NCI-H1694 (cell line): ENCODE results near the gene RNU6-9.
A peak's percentile ranks its signal among the peaks of the same experiment; 100 is the strongest.
"Not testable (repeated sequence)": the region's sequence is repeated elsewhere in the genome, so short reads cannot be mapped to it uniquely, and the experiment has no call there.

Source experiments
- DNase-seq: peaks from one replicate; lab custom pipeline; 2025; lab: John Stamatoyannopoulos, UW

The RNU6-9 gene

DNA sequence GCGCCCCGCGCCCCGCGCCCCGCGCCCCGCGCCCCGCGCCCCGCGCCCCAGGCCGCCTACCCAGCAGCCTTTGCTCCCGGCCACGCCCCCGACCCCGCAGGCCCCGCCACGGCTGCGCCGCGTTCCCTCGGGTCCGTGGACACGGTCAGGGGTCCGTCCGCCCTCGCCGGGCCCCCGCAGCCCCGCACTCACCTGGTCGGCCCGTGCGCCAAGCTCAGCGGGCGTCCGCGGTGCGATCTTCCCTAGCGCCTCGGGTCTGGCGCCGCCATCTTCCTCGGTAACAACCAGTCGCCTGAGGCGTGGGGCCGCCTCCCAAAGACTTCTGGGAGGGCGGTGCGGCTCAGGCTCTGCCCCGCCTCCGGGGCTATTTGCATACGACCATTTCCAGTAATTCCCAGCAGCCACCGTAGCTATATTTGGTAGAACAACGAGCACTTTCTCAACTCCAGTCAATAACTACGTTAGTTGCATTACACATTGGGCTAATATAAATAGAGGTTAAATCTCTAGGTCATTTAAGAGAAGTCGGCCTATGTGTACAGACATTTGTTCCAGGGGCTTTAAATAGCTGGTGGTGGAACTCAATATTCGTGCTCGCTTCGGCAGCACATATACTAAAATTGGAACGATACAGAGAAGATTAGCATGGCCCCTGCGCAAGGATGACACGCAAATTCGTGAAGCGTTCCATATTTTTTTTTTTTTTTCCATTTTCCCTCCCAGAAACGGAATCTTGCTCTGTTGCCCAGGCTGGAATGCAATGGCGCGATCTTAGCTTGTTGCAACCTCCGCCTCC, at the start of gene RNU6-9, which contains the start of gene MED16:
Gene RNU6-9 (plus strand): TSS at position 591 of the 796 bp plus-strand sequence.
Gene MED16 (minus strand): TSS at position 294 of the 796 bp plus-strand sequence. CDS start 2,056 bp downstream, outside the sequence.
- peak; percentile 82 for DNase-seq

DNA sequence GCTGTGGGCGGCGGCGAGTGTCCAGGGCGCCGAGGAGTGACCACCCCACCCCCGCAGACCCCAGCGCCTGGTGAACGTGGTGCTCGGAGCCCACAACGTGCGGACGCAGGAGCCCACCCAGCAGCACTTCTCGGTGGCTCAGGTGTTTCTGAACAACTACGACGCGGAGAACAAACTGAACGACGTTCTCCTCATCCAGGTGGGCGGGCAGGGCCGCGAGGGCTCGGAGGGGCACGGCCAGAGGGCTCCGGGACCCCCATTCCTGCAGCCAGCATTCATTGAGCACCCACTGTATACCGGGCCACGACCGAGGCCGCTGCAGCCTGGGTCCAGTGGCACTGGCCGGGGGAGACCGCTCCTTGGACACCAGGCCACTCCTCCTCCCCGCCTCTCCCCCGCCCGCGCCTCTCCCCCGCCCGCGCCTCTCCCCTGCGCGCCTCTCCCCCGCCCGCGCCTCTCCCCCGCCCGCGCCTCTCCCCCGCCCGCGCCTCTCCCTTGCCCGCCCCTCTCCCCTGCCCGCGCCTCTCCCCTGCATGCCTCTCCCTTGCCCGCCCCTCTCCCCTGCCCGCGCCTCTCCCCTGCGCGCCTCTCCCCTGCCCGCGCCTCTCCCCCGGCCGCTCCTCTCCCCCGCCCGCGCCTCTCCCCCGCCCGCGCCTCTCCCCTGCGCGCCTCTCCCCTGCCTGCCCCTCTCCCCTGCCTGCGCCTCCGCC, 49.3 kb upstream of the RNU6-9 start:
- DNase-seq: no peak

DNA sequence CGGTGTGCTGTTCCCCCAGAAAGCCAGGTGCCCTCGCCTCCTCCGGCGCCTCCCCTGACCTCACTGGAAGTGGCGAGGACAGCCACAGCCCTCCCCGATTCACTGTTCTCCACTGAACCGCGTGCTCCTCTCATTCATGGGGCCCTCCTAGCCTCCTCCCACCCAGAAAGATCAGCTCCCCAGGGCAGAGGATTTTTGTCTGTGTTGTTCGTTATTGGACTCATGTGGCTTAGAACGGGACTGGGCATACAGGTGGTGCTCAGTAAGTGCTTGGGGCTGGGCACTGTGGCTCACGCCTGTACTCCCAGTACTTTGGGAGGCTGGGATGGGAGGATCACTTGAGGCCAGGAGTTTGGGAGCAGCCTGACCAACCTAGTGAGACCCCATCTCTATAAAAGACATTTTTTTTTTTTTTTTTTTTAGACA, 48.7 kb upstream of the RNU6-9 start:
- no peak for DNase-seq

DNA sequence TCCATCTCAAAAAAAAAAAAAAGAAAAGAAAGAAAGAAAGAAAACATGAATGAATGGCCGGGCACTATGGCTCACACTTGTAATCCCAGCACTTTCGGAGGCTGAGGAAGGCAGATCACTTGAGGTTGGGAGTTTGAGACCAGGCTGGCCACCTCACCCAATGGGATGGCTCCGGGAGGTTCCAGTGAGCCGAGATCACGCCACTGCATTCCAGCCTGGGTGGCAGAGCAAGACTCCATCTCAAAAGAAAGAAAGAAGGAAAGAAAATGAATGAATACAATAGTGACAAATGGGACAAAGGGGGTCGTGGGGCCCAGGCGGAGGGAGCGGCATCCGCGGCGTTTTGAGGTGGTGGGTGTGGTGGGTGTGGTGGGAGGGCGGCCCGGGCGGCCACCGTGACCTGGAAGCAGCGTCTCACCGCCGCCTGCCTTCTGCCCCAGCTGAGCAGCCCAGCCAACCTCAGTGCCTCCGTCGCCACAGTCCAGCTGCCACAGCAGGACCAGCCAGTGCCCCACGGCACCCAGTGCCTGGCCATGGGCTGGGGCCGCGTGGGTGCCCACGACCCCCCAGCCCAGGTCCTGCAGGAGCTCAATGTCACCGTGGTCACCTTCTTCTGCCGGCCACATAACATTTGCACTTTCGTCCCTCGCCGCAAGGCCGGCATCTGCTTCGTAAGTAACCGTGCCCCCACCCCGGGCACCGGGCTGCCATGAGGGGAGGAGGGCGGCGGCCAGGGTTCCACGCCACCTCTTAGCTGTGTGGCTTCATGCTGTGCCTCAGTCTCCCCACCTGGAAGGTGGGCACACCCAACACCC, 47.4 kb upstream of the RNU6-9 start:
- no peak for DNase-seq

DNA sequence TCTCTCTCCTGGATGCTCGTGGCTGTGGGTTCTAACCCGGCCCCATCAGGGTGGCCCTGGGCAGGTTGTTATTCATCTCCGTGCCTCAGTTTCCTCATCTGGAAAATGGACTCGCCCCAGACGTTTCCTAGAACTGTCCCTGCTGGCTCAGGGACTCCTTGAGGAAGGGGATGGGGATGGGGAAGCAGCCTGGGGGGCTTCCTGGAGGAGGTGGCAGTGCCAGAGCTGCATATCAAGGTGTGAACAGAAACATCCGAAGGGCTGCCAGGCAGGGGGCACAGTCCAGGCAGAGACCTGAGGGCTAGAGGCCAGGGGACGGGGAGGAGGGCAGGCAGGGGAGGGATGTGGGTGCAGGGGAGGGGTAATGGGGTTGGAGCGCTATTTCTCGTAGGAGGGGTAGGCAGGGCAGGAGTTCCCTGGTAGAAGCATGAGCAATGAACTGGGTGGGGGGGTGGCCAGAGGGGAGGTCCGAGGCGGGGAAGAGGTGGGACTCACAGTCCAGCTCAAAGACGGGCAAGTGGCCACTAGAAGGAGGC, 44.8 kb upstream of the RNU6-9 start:
- DNase-seq: no peak

DNA sequence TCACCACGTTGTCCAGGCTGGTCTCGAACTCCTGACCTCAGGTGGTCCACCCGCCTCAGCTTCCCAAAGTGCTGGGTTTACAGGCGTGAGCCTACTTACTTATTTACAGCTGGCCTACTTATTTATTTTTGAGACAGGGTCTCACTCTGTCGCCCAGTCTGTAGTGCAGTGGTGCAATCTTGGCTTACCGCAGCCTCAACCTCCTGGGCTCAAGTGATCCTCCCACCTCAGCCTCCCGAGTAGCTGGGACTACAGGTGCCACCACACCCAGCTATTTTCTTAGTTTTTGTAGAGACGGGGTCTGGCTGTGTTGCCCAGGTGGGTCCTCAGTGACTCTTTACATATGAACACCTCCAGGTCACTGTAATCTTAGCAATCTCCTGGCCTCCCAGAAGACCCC, 44.1 kb upstream of the RNU6-9 start:
- not testable (repeated sequence) for DNase-seq

DNA sequence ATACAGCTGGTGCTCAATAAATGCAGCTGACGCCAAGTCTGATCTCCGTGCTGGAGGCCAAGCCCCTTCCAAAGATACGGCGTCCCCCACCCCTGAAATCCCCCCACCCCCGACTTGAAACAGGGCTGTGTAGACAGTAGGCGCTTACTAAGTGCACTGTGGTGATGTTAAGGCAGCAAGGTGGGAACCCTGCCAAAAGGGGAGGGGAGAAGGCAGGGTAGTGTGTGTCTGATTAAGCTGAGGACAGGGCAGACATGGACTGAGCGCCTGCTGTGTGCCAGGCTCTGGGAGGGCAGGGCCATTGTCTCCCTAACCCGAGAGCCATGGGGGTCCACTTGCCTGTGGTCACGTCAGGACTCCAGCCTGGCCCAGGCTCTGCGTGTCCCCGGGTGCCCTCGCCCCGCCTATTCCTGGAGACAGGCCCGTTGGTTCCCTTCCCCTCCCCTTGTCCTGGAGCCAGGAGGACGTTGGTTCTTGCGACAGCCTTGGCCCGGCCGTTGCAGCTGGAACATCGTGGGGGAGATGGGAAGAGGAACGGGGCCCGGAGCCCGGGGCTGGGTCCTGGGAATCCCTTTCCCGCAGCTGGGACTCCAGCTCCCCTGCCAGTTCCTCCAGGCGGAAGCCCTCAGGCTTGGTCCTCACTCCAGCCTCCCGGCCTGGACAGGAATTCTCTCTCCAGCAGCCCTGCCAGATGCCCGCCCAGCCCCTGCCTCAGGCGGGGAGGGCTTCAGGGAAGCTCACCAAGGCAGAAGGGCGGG, 42.9 kb upstream of the RNU6-9 start:
- no peak for DNase-seq

DNA sequence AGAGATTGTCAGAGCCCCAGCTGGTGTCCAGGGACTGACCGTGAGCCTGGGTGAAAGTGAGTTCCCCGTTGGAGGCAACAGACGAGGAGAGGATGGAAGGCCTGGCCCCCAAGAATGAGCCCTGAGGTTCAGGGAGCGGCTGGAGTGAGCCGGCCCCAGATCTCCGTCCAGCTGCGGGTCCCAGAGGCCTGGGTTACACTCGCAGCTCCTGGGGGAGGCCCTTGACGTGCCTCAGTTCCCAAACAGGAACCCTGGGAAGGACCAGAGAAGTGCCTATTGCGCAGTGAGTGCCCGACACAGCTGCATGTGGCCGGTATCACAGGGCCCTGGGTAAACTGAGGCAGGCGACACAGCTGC, 42.3 kb upstream of the RNU6-9 start:
- no peak for DNase-seq

DNA sequence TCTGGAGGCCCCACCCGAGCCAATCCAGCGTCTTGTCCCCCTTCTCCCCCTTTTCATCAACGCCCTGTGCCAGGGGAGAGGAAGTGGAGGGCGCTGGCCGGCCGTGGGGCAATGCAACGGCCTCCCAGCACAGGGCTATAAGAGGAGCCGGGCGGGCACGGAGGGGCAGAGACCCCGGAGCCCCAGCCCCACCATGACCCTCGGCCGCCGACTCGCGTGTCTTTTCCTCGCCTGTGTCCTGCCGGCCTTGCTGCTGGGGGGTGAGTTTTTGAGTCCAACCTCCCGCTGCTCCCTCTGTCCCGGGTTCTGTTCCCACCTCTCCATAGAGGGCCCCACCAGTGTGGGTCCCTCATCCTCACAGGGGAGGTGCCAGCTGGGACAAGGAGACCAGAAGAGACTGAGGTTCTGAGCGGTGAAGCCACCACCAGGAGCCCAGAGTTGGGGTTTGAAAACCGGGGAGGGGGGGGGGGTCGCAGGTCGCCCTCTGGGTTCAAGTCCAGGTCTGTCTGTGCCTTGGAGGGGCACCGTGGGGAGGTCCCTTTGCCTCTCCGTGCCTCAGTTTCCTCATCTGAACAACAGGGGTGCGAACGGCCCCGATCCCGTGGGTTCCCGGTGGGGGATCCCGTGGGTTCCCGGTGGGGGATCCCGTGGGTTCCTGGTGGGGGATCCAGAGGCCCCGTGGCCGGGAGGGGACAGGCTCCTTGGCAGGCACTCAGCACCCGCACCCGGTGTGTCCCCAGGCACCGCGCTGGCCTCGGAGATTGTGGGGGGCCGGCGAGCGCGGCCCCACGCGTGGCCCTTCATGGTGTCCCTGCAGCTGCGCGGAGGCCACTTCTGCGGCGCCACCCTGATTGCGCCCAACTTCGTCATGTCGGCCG, 40.9 kb upstream of the RNU6-9 start, which contains the start of gene ELANE:
Gene ELANE (plus strand): TSS at position 168 of the 878 bp plus-strand sequence. CDS start 26 bp downstream, at position 194.
- DNase-seq: no peak

DNA sequence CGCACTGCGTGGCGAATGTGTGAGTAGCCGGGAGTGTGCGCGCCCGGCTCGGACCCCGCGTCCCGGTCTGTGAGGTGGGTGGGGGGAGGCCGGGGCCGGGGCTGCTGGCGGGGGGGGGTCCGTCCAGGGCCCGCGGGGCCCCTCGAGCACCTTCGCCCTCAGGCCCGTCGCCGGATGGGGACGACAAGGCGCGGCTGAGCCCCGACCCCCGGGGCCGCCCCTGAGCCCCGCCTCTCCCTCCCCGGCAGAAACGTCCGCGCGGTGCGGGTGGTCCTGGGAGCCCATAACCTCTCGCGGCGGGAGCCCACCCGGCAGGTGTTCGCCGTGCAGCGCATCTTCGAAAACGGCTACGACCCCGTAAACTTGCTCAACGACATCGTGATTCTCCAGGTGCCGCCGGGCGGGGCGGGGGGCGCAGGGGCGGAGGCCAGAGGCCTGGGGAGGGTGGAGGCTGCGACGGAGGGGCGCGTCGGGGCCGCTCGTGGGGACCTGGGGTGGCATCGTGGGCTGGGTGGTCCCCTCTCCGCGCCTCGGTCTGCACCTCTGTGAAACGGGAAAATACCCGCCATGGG, 40.2 kb upstream of the RNU6-9 start:
- no peak for DNase-seq

DNA sequence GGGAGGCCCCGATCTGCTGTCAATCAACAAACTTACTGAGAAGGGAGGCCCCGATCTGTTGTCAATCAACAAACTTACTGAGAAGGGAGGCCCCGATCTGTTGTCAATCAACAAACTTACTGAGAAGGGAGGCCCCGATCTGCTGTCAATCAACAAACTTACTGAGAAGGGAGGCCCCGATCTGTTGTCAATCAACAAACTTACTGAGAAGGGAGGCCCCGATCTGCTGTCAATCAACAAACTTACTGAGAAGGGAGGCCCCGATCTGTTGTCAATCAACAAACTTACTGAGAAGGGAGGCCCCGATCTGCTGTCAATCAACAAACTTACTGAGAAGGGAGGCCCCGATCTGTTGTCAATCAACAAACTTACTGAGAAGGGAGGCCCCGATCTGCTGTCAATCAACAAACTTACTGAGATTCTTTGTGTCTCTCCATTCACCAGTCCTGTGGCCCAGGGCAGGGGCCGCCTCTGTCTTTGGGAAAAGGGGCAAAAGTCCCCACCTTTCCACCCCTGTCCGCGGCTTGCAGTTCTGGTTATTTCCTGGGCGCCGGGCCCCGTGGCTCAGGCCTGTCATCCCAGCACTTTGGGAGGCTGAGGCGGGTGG, 39.6 kb upstream of the RNU6-9 start:
- DNase-seq: not testable (repeated sequence)

DNA sequence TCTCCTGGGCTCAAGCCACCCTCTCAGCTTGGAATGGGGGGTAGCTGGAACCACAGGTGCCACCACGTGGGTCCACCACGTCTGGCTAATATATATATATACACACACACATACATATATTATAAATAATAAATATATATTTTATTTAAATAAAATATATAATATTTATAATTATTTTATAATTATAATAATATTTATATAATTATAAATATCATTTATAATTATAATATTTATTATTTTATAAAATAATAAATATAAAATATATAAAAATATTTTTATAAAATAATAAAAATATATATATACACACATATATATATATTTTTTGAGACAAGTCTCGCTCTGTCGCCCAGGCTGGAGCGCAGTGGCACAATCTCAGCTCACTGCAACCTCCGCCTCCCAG, 38.7 kb upstream of the RNU6-9 start:
- DNase-seq: no peak

DNA sequence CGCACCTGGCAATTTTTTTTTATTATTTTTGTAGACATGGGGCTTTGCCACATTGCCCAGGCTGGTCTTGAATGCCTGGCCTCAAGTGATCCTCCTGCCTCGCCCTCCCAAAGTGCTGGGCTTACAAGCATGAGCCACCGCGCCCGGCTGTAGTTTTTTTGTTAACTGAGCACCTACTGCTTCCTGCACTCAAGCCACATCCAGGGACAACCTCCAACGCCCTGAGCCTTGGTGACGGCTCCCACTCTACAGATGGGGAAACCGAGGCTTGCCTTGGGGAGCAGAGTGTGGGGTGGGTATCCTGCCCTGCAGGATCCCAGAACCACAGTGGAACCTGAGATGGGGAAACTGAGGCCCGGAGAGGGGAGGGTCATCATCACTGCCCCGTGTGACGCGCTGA, 38.1 kb upstream of the RNU6-9 start:
- DNase-seq: no peak

DNA sequence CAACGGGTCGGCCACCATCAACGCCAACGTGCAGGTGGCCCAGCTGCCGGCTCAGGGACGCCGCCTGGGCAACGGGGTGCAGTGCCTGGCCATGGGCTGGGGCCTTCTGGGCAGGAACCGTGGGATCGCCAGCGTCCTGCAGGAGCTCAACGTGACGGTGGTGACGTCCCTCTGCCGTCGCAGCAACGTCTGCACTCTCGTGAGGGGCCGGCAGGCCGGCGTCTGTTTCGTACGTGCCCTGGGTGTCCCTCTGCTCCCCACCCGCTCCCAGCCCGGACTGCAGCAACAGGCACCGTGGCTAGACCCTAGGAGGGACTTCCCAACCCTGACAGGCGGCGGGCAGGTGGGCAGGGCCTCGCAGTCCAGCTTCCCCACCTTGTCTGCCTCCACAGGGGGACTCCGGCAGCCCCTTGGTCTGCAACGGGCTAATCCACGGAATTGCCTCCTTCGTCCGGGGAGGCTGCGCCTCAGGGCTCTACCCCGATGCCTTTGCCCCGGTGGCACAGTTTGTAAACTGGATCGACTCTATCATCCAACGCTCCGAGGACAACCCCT, 37.6 kb upstream of the RNU6-9 start:
- no peak for DNase-seq

DNA sequence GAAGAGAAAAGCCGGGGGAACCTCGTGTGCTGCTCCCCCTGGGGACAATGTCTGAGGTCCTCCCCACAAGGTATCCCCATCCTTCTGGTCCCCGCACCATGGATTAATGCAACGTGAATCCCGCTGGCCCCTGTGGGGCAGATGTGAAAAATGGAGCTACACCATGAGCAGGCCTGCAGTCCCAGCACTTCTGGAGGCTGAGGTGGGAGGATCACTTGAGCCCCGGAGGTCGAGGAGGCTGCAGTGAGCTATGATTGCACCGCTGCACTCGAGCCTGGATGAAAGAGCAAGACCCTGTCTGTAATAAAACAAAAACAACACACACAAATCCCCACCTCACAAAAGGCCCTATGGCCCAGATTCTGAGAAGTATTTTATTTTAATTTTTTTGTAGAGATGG, 35.0 kb upstream of the RNU6-9 start:
- DNase-seq: no peak

DNA sequence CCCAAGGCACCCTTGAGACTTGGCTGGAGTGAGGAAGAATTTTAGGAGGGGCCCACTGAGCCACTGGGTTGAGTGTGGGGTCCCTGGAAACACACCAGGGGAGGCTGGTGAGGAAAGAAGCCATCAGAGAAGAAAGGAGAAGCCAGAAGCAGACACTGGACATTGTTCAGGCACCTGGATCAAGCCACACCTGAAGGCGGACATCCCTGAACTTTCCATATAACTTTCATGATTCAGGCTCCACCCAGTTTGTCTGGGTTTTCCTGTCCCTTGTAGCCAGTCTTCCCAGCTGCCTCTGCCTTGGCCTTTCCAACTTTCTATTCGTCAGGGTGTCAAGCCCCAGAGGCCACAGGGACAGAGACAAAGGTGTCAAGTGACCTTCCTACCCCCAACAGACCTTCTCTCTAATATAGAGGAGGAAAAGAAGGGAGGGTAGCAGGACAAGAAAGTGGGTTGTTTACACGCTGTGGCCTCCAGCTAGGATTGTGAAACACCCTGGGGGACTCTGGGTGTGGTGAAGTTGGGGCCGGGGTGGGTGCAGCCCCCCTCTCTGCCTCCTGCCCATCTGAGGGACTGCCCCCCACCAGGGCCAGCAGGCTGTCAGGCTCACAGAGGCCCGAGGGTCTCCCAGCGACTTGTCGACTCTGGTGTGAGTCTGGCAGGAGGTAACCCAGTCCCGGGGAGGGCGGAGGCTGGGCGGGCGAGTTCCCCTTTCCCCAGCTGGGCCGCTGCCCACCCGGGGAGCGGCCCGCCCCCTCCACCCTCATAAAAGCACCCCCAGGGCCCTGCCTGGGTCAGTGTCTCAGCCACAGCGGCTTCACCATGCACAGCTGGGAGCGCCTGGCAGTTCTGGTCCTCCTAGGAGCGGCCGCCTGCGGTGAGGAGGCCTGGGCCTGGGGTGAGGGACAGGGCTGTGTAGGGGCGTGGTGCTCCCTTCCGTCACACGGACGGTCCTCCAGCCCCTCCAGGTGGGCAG, 34.1 kb upstream of the RNU6-9 start, which contains the start of gene CFD:
Gene CFD (plus strand): TSS at position 797 of the 976 bp plus-strand sequence. CDS start 26 bp downstream, at position 823.
- no peak for DNase-seq

DNA sequence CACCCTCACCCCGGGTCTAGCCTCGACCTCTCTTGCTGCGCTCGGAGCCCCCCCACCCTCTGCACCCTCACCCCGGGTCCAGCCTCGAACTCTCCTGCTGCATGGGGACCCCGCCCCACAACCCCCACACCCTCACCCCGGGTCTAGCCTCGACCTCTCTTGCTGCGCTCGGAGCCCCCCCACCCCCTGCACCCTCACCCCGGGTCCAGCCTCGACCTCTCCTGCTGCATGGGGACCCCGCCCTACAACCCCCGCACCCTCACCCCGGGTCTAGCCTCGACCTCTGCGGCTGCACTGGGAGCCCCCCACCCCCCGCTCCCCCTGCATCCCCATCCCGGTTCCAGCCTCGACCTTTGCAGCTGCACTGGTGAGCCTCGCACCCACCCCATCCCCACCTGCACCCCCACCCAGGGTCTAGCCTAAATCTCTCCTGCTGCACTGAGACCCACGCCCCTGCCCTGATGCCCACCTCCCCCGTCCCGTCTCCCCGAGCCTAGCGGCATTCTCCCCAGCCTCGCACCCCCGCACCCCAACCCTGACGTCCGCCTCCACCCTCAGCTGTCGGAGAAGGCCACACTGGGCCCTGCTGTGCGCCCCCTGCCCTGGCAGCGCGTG, 32.0 kb upstream of the RNU6-9 start:
- no peak for DNase-seq
